Limb (tissue), 2 donors: ENCODE measurements around the gene CXCL10.
"Not testable (repeated sequence)": the region's sequence is repeated elsewhere in the genome, so short reads cannot be mapped to it uniquely, and the experiment has no call there.

ENCODE experiments used
- DNase-seq, 2 donors: peaks; one replicate each; pipeline ENCODE4 v3.0.0-alpha.2; 2016; ENCODE audit errors: extremely low spot score in 2 of 2

The CXCL10 gene

DNA sequence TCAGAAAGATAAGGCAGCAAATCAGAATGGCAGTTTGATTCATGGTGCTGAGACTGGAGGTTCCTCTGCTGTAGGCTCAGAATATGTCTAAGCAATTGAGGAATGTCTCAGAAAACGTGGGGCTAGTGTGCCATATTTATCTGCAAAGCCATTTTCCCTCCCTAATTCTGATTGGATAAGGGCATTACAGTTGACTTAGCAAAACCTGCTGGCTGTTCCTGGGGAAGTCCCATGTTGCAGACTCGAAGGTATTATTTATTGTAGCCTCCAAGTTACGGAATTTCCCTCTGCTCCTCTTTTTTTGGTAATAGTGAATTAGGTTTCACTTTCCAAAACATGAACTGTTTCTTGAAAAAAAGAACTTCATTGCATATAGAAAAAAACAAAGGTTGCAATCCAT, at the start of gene CXCL10:
CXCL10 (minus strand) TSS at position 109 of the 400 bp plus-strand sequence; CDS start at position 43, 66 bp downstream.
- no peak for DNase-seq

DNA sequence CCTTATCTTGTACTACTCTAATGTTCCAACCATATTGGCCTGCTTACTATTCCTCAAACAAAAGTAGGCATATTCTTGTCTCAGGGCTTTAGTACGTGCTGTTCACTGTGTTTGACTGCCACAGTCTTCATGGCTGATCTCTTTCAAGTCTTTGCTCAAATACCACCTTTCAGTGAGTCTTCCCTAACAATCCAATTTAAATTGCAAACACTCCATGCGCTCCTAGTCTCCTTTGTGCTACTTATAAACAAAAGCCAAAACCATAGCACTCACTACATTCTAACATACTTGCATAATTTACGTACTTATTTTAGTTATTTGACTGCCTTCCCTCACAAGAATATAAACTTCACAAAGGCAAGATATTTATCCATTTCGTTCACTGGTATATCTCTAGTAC, 49.5 kb upstream of the CXCL10 start:
- DNase-seq: no peak

DNA sequence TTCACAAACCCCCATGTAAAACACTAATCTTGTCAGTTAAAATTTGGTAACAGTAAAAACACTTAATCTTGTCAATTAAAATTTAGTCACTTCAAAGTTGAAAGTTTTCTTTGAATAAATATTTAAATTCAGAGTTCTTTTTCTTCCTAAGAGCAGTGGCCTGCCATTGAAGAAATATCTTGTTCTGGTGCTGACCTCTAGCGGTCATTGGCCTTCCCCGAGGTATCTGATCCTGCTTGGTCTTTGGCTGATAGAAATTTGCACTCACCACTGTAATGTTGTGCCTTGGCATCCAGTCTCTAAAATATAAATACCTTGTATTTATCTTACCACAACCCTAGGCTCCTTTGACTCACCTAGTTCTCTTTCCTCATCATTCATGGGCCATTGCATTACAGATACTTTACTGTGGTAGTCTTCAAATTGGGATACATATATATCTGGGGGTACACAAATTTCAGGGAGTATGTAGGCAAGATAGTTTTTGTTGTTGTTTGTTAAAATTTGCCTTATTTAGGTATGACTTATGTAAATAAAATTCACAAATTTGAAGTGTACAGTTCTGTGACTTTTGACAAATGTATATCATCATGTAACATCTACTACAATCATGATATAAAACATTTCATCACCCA, 44.5 kb upstream of the CXCL10 start:
- DNase-seq: peak; percentile 76

DNA sequence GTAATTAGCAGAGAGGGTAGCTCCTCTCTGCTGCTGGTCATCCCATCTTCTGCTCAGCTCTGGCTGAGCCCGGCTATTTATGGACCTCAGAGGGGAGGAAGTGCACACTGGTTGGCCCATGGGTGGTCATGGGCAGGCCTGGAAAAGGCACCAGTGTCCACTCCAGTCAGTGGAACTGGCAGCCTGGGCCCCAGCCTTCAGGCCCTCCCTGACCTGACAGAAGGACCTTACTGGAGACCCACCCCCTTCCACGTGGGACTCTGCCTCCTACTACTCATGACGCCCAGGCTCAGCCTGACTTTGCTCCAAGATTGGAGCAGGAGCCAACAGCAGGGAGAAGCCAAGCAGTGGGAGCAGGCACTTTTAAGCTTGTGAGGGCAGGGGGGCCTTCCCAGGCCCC, 43.2 kb upstream of the CXCL10 start:
- no peak for DNase-seq

DNA sequence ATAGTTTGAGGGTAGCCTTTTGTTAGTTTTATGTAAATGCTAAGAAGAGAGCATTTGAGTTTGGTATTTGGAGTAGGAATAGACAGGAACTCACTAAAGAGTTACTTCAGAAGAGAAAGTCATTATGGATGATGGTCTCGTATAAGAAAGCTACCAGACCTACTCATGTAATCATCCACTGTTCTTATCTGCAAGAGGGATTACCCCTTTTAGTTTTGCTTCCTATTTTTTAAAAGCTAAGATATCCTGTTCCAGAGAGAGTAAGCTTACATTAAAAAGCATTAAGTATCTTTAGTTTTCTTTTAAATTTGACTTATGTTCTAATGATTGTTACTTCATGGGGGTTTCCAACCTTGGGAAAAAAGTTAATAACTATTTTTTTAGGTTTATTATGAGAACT, 38.7 kb upstream of the CXCL10 start:
- DNase-seq: no peak

DNA sequence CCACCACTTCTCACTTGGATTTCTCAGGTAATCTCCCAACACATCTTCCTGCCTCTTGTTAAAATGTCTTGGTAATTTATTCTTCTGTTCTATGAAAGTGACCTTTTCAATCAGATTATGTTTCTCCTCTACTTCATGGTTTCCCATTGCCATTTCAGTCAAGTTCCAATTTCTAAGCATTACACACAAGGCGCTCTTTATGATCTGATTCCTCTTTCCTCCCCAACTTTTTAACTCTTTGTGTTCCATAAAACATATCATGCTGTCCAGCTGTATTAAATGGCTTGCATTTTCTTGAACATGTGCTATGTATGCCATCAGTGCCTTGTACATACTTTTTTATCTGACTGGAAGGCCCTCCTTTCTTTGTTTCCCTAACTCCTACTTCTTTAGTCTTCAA, 38.1 kb upstream of the CXCL10 start:
- no peak for DNase-seq

DNA sequence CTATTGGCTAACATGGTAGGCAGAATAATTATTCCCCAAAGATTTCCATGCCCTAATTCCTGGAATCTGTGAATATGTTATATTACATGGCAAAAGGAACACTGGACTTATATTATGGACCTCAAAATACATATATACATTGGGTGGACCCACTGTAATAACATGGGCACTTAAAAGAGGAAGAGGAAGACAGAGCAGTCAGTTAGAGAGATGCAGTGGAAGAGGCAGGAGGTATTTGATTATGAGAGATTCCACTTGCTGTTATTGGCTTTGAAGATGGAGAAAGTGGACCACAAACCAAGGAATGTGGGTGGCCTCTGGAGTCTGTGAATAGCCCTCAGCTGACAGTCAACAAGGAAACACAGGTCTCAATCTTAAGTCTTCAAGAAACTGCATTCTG, 37.2 kb upstream of the CXCL10 start:
- DNase-seq: no peak

DNA sequence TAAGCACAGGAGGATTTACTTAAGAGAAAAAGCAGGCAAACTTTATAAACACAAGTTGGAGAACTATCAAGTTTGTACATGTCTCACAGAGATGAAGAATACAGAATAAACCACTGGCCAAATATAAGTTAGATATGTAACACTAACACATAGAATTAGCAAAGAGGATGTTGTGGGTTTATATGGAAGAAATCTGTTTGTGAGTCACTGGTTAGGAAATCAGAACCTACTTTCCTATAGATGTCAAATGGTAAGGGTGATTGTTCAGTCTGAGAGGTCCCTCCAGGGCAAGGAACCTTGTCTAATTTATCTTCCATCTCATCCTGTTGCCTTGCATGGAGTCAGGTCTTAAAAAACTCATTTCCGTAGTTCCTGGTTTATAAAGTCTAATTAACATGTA, 36.5 kb upstream of the CXCL10 start:
- DNase-seq: no peak

DNA sequence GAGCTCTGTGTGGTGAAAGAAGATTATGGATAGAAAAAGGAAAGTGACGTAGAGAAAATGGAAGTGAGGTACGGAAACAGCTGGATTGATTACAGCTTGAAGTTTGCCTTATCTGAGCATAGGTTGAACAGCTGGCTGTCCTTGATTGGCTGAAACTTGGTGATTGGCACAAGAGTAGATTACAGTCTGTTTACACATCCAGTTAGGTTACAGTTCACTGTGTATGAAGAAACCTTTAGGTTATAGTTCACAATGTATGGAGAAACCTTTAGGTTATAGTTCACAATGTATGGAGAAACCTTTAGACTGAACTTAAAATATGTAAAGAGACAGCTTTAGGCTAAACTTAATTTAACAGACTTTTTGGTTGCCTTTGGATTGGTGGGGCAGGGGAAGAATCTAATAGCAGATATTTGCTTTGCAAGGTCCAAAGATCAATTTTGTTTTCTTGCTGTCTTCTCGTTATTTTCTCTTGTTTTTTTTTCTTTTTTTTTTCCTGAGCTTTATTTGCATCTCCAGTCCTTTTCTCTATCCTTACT, 35.7 kb upstream of the CXCL10 start:
- no peak for DNase-seq

DNA sequence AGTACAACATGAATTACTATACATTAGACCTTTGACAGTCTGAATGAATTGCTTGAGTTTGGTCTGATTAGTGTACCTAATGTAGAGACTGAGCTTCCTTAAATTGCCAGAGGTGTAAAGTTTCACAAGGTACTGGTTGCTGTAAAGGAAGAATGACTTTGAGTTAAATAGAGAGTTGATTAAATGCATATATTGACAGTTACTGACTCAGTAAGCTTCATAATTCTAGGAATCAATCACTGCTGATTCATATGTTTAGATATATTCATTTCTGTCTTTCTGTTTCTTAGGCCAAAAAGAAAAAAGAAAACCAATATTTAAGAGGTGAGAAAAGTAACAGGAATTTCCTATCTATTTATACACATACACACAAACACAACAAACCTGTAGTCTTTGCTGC, 35.0 kb upstream of the CXCL10 start:
- DNase-seq: no peak

DNA sequence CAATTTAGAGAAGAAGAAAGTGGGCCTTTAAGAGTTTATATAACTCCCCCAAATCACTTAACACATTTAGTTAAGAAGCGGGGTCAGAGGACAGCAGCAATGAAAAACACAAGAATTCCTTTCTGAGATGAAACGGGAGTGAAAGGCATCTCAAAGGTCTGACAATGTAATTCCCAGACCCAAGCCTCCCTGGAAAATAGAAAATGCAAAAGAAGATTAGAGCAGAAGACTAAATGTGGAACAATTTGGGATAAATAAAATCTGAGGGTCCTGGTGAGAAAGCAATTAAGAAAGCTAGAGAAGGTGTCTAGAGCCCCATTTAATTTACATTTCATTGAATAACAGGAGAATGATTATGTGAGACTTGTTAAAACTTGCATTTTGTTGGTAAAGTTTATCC, 32.1 kb upstream of the CXCL10 start:
- DNase-seq: no peak

DNA sequence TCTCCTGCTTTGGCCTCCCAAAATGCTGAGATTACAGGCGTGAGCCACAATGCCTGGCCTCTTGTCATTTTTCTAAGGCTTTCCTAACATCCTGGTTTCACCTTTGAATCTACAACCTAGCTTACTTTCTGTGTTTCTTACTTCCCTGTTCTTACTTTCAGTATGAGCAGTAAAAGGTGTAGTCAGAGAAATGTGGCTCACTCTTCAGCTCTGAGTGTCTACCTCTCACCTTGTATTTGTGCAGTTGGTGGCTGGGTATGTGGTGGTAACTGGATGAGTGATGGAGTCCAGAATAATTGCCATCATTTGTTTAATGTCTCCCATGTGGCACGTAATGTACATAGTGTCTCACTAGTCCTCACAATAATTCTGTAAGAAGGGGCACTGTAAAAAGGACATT, 31.7 kb upstream of the CXCL10 start:
- DNase-seq: no peak

DNA sequence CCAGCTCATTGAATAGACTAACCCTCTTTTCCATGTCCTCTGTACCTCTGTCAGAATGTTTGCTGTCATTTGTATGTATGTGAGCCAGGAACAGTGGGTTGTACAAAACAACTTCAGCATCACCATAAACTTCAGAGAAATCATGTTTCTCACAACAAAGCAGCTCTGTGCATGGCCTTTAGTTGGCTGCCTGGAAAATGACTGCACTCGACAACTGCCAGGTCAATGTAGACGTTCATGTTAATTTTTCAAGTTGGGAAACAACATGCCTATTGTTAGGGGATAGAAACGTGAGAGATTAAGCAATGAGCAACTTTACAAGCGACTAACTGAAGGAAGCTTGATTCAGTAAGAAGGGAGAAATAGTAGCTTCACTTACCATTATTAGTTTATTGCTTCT, 30.4 kb upstream of the CXCL10 start:
- DNase-seq: peak in 1 of 2 donors; percentile 3

DNA sequence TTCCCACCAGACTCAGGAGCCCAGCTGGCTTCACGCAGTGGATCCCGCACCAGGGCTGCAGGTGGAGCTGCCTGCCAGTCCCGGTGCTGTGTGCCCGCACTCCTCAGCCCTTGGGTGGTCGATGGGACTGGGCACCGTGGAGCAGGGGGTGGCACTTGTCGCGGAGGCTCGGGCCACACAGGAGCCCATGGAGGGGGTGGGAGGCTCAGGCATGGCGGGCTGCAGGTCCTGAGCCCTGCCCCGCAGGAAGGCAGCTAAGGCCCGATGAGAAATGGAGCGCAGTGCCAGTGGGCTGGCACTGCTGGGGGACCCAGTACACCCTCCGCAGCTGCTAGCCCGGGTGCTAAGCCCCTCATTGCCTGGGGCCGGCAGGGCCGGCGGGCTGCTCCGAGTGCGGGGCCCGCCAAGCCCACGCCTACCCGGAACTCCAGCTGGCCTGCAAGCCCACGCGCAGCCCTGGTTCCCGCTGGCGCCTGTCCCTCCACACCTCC, 27.3 kb upstream of the CXCL10 start:
- DNase-seq: not testable (repeated sequence)

DNA sequence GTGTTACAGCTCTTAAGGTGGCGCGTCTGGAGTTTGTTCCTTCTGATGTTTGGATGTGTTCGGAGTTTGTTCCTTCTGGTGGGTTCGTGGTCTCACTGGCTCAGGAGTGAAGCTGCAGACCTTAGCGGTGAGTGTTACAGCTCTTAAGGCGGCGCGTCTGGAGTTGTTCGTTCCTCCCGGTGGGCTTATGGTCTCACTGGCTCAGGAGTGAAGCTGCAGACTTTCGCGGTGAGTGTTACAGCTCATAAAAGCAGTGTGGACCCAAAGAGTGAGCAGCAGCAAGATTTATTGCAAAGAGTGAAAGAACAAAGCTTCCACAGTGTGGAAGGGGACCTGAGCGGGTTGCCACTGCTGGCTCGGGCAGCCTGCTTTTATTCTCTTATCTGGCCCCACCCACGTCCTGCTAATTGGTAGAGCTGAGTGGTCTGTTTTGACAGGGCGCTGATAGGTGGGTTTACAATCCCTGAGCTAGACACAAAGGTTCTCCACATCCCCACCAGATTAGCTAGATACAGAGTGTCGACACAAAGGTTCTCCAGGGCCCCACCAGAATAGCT, 26.6 kb upstream of the CXCL10 start:
- DNase-seq: not testable (repeated sequence)

DNA sequence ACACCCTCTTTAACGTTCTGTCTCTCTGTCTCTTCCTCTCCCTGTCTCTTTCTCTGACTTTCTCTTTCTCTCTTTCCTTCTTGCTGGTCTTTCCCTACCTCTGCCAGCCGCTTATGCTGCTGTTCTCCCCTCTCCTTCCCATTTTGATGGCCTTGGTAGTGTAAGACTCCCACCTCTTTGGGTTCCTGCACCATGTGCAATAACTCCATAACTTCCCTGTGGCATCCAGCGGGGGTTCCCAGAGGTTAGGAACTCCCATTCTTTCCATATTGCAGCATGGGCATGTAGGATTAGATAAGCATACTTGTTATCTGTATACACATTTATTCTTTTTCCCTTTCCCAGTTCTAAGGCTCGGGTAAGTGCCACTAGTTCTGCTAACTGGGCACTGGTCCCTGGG, 21.4 kb upstream of the CXCL10 start:
- DNase-seq: not testable (repeated sequence)

DNA sequence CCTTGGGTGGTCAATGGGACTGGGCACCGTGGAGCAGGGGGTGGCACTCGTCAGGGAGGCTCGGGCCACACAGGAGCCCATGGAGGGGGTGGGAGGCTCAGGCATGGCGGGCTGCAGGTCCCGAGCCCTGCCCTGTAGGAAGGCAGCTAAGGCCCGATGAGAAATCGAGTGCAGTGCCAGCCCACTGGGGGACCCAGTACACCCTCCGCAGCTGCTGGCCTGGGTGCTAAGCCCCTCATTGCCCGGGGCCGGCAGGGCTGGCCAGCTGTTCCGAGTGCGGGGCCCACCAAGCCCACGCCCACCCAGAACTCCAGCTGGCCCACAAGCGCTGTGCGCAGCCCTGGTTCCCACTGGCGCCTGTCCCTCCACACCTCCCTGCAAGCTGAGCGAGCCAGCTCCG, 20.0 kb upstream of the CXCL10 start:
- not testable (repeated sequence) for DNase-seq

DNA sequence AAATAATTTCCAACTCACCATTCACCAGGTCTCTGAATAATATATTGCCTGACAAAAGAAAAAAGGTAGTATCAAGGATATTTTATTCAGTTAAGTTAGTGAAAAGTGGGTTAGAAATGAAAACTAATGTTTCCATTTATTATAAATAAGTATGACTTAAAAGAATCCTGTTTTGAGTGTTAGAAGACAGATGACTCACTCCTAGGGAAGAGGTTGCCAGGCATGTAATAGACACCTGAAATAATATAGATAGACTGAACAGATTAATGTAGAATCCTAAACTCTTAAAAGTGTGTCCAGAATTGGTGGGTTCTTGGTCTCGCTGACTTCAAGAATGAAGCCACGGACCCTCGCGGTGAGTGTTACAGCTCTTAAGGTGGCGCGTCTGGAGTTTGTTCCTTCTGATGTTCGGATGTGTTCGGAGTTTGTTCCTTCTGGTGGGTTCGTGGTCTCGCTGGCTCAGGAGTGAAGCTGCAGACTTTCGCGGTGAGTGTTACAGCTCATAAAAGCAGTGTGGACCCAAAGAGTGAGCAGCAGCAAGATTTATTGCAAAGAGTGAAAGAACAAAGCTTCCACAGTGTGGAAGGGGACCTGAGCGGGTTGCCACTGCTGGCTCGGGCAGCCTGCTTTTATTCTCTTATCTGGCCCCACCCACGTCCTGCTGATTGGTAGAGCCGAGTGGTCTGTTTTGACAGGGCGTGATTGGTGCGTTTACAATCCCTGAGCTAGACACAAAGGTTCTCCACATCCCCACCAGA, 19.1 kb upstream of the CXCL10 start:
- DNase-seq: not testable (repeated sequence)

DNA sequence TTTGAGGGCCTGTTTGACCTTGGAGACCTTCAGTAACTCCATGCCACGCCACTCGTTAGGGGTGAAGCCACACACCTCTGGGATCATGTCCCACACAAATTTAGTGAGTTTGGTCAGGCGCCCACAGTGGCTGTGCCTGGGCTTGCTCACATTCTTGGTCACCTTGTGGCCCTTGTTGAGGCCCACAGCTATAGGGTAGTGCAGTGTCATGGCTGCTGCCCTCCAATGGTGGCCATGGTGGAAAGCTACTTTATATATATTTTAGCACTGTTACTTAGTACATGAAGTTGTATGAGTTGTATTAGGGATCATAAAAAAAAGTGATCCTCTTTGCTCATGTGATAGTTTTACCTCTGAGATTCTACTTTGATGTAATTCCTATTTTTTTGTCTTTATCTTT, 13.6 kb upstream of the CXCL10 start:
- DNase-seq: no peak

DNA sequence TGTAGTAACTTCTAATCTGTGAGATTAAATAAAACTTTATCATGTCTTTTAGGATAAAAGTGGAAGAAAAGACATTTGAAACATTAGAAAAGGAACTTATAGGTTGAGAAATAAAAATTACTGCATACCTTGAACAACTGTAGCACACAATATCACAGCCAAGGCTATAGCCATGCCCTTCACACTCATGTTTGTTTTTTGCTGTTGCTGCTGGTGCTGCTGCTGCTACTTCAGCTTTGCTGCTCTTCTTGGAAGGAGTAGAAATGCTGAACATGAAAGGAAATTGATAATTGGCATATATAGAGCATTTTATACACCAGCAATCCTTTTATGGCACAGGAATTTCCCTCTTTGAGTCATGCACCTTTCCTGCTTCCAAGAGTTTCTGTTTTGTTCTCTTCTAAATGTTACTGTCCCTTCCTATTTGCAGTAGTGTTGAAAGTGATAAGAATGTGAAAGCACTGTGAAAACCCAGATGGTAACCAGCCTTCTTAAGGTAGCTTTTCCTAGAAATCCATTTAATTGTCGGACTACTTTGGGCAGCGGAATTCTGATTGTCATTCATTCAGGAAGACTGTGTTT, 12.6 kb upstream of the CXCL10 start, which contains the start of gene CXCL11:
CXCL11 (minus strand) TSS at position 272 of the 582 bp plus-strand sequence; CDS start at position 189, 83 bp downstream.
- DNase-seq: no peak

DNA sequence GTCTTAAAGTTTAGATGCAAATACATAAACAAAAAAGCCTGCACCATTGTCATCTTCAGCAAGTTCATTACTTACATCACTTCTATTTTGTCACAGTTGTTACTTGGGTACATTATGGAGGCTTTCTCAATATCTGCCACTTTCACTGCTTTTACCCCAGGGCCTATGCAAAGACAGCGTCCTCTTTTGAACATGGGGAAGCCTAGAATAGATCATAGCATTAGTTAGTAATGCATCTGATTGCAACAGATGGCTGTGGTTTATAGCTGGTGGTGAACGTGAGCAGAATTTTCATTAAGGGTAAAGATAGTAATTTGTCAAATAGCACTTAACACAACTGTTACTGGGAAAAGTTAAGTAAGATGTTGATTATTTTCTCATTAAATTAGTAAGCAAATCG, 11.8 kb upstream of the CXCL10 start:
- DNase-seq: no peak

DNA sequence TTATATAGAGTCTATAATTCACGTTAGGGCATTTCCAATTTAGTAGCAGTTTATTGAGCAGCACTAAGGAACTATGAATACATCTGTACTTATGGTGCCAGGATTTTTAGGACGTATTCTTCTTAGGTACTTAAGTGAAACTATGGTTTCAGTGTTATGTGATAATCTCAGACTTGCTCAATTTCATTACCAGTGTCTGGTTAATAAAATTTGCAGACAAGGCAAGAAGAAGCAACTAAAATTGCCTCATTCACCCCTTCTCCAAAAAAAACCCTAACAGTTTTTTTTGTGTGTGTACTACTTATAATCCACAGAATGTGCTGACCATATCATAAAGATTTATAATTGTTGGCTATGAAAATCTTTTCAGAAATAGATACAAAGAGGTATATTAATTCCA, 6.0 kb upstream of the CXCL10 start:
- DNase-seq: no peak
